Nephron (organoid): ENCODE measurements around the gene CELF5.
"Not testable (repeated sequence)": the region's sequence is repeated elsewhere in the genome, so short reads cannot be mapped to it uniquely, and the experiment has no call there.

Experiments
- H3K27ac Mint-ChIP-seq, 3 experiments: 2 replicates each; pipeline ENCODE4 v1.8.0; 2020; ENCODE audit warnings: mixed read lengths in 3 of 3, mild to moderate bottlenecking in 2 of 3, moderate library complexity in 1 of 3
- H3K27me3 Mint-ChIP-seq: 2 replicates; pipeline ENCODE4 v1.8.0; 2021; ENCODE audit warnings: low read depth, mild to moderate bottlenecking, moderate library complexity, mixed read lengths
- H3K36me3 Mint-ChIP-seq: 2 replicates; pipeline ENCODE4 v1.8.0; 2020; ENCODE audit warnings: low read depth, mixed read lengths
- H3K4me1 Mint-ChIP-seq: 2 replicates; pipeline ENCODE4 v1.8.0; 2020; ENCODE audit warnings: mixed read lengths
- H3K4me3 Mint-ChIP-seq, 3 experiments: 2 replicates each; pipeline ENCODE4 v1.8.0; 2020; ENCODE audit warnings: mild to moderate bottlenecking in 3 of 3, mixed read lengths in 3 of 3, moderate library complexity in 2 of 3
- H3K9me3 Mint-ChIP-seq: 2 replicates; pipeline ENCODE4 v1.8.0; 2020; ENCODE audit warnings: mixed read lengths
- CTCF ChIP-seq, 3 experiments: fragments of 200-600 bp; sonication (generic); IDR thresholded peaks; one replicate each; pipeline ENCODE4 v1.5.0; 2021; ENCODE audit warnings: antibody characterized with exemption in 3 of 3; ENCODE audit not compliant: unreplicated experiment in 3 of 3

The CELF5 gene

GRCh38 chr19:3330047-3330446, 105.6 kb downstream of the CELF5 start:
- no peak for TF ChIP-seq CTCF (IDR thresholded peaks at IDR 0.05; ENCODE audit: unreplicated experiment in 3 of 3)
- Mint-ChIP-seq H3K9me3 (no peaks in the 10 kb centered on the region), H3K4me1 (no peaks in the 10 kb centered on the region), H3K27me3 (peaks cover 62% of the 10 kb centered on the region), H3K4me3 (no peak overlapping the region), H3K36me3 (no peaks in the 10 kb centered on the region), H3K27ac (no peak overlapping the region)

- H3K9me3 Mint-ChIP-seq, H3K4me1 Mint-ChIP-seq, H3K4me3 Mint-ChIP-seq, H3K36me3 Mint-ChIP-seq, H3K27ac Mint-ChIP-seq: not testable (repeated sequence)
- H3K27me3 Mint-ChIP-seq = peaks cover 68% of the 10 kb centered on the region
These were observed 107.8 kb downstream of the CELF5 start for GRCh38 chr19:3332232-3332631.

GRCh38 chr19:3333020-3333583, 108.6 kb downstream of the CELF5 start:
- Mint-ChIP-seq H3K9me3 (no peaks in the 10 kb centered on the region), H3K27me3 (peaks cover 67% of the 10 kb centered on the region), H3K4me3 (no peak overlapping the region), H3K36me3 (no peaks in the 10 kb centered on the region), H3K27ac (no peak overlapping the region), H3K4me1 (peaks cover 5% of the 10 kb centered on the region)
- no peak for TF ChIP-seq CTCF (IDR thresholded peaks at IDR 0.05; ENCODE audit: unreplicated experiment in 3 of 3)

GRCh38 chr19:3333662-3334061, 109.2 kb downstream of the CELF5 start:
- H3K36me3 Mint-ChIP-seq = no peaks in the 10 kb centered on the region
- TF ChIP-seq CTCF (IDR thresholded peaks at IDR 0.05; ENCODE audit: unreplicated experiment in 3 of 3) = no peak
- no peaks in the 10 kb centered on the region for H3K9me3 Mint-ChIP-seq
- no peak overlapping the region for H3K27ac Mint-ChIP-seq
- peaks cover 67% of the 10 kb centered on the region for H3K27me3 Mint-ChIP-seq
- H3K4me1 Mint-ChIP-seq = peaks cover 5% of the 10 kb centered on the region
- H3K4me3 Mint-ChIP-seq = no peak overlapping the region

GRCh38 chr19:3334749-3335430, 110.4 kb downstream of the CELF5 start:
- H3K36me3 Mint-ChIP-seq, H3K27ac Mint-ChIP-seq, H3K4me1 Mint-ChIP-seq, H3K9me3 Mint-ChIP-seq, H3K4me3 Mint-ChIP-seq: not testable (repeated sequence)
- peaks cover 62% of the 10 kb centered on the region for H3K27me3 Mint-ChIP-seq

- Mint-ChIP-seq H3K4me3 (no peak overlapping the region), H3K36me3 (no peaks in the 10 kb centered on the region), H3K27me3 (peaks cover 55% of the 10 kb centered on the region), H3K27ac (peak overlapping the region in 2 of 3 experiments; percentile 55 to 80), H3K9me3 (no peaks in the 10 kb centered on the region), H3K4me1 (peaks cover 5% of the 10 kb centered on the region)
- TF ChIP-seq CTCF (IDR thresholded peaks at IDR 0.05; ENCODE audit: unreplicated experiment in 3 of 3) = no peak
These were observed 111.2 kb downstream of the CELF5 start for GRCh38 chr19:3335431-3336350.
